Neural crest cell (in vitro differentiated cells): ENCODE results near the gene NAA15. TPM values are rescaled to one million over a fixed set of nuclear protein-coding genes. Genes with fewer than 3 reads are reported as not detected.

ENCODE experiments used
- DNase-seq: peaks from one replicate; pipeline ENCODE4 v3.0.0; 2021; ENCODE audit warnings: low read depth, mixed read lengths, low spot score
- H3K27ac Mint-ChIP-seq: one replicate; pipeline ENCODE4 v1.8.0; 2021; ENCODE audit warnings: mild to moderate bottlenecking, mixed read lengths; ENCODE audit not compliant: unreplicated experiment
- H3K27me3 Mint-ChIP-seq: 2 replicates; pipeline ENCODE4 v1.8.0; 2021; ENCODE audit warnings: low read depth, mild to moderate bottlenecking, mixed read lengths
- H3K36me3 Mint-ChIP-seq: 2 replicates; pipeline ENCODE4 v1.8.0; 2021; ENCODE audit warnings: low read depth, mild to moderate bottlenecking, mixed read lengths
- H3K4me1 Mint-ChIP-seq: 2 replicates; pipeline ENCODE4 v1.8.0; 2021; ENCODE audit warnings: mixed read lengths
- H3K4me3 Mint-ChIP-seq: one replicate; pipeline ENCODE4 v1.8.0; 2021; ENCODE audit warnings: mild to moderate bottlenecking, mixed read lengths
- H3K9me3 Mint-ChIP-seq: 2 replicates; pipeline ENCODE4 v1.8.0; 2021; ENCODE audit warnings: mixed read lengths
- CTCF ChIP-seq: fragments of 200-600 bp; sonication (generic); conservative IDR thresholded peaks from 2 replicates; pipeline ENCODE4 v1.5.0; 2021; ENCODE audit warnings: antibody characterized with exemption, mild to moderate bottlenecking
- total RNA-seq: library from RNA; stranded (reverse); gene quantifications from 2 replicates; pipeline ENCODE4 v1.2.1, GENCODE V29; 2021

The NAA15 gene
- total RNA-seq, 1 donor from 2014 or later, result 81.9 TPM

- H3K27me3 Mint-ChIP-seq, result no peaks in the 10 kb centered on the region
- DNase-seq, result no peak
- no peak for TF ChIP-seq CTCF
- no peak overlapping the region for H3K4me3 Mint-ChIP-seq
- H3K9me3 Mint-ChIP-seq, result no peaks in the 10 kb centered on the region
- no peak overlapping the region for H3K27ac Mint-ChIP-seq
- H3K4me1 Mint-ChIP-seq, result peaks cover 6% of the 10 kb centered on the region
- H3K36me3 Mint-ChIP-seq, result peaks cover 10% of the 10 kb centered on the region
Observed at GRCh38 chr4:139333046-139333445, 31.7 kb downstream of the NAA15 start.

- no peak for DNase-seq
- TF ChIP-seq CTCF, result no peak
- Mint-ChIP-seq H3K36me3 (peaks cover 11% of the 10 kb centered on the region), H3K4me1 (no peaks in the 10 kb centered on the region), H3K4me3 (no peak overlapping the region), H3K27ac (no peak overlapping the region), H3K27me3 (no peaks in the 10 kb centered on the region), H3K9me3 (no peaks in the 10 kb centered on the region)
Observed at GRCh38 chr4:139337612-139338011, 36.3 kb downstream of the NAA15 start.

GRCh38 chr4:139361301-139361700, 60.0 kb downstream of the NAA15 start:
- H3K27me3 Mint-ChIP-seq, result no peaks in the 10 kb centered on the region
- H3K4me1 Mint-ChIP-seq, result no peaks in the 10 kb centered on the region
- no peak for TF ChIP-seq CTCF
- peaks cover 14% of the 10 kb centered on the region for H3K36me3 Mint-ChIP-seq
- no peak overlapping the region for H3K4me3 Mint-ChIP-seq
- DNase-seq, result no peak
- no peak overlapping the region for H3K27ac Mint-ChIP-seq
- no peaks in the 10 kb centered on the region for H3K9me3 Mint-ChIP-seq

DNA sequence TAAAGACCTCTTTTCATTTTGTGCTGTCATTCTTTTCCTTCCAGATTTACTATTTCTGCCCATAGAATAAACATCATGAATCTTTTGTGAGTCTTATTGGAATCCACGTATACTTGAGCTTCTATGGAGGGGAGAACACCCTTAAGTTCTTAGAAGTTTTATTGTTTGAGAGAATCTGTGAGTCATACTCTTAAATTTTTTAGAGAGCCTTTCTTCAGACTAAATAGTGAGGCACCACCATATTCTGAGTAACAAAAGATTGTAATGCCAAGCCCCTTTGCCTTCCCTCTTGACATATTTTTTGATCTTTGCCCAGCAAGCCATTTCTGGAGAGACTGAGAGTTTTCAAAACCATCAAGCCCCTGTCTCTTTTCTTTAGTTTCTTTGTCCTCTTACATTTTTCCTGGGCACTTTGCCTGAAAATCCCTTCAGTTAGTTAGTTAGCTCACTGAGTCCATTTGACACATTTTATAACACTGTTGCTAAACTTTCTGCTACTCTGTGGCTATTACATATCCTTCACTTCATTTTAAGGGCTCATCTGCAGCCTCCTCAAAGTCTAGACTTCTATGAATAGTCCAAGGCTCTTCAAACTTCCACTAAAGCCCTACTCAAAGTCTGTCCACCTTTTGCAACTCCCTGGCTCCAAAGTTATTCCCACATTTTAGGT, 66.3 kb downstream of the NAA15 start:
- no peak for TF ChIP-seq CTCF
- no peak overlapping the region for H3K4me3 Mint-ChIP-seq
- DNase-seq, result no peak
- H3K27ac Mint-ChIP-seq, result no peak overlapping the region
- peaks cover 32% of the 10 kb centered on the region for H3K36me3 Mint-ChIP-seq
- peaks cover 10% of the 10 kb centered on the region for H3K4me1 Mint-ChIP-seq
- no peaks in the 10 kb centered on the region for H3K27me3 Mint-ChIP-seq
- H3K9me3 Mint-ChIP-seq, result no peaks in the 10 kb centered on the region

DNA sequence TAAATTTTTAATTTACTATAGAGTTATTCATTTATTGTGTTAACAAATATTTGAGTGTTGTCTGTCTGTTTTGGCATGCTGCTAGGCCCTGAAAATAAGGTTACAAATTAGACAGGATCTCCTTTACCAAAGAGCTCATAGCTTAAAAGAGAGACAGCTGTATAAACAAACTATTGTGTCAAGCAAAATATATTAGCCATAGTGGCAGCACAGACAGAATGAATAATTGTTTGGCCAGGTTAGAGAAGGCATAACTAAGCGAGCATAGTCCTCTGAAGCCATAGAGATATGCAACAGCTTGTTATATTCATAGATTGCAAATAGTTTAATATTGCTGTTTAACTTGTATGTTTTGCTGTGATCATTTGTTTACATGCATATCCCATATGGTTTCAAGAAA, 67.7 kb downstream of the NAA15 start:
- Mint-ChIP-seq H3K4me3 (no peak overlapping the region), H3K36me3 (peaks cover 37% of the 10 kb centered on the region), H3K4me1 (peaks cover 10% of the 10 kb centered on the region), H3K27ac (no peak overlapping the region), H3K9me3 (no peaks in the 10 kb centered on the region), H3K27me3 (no peaks in the 10 kb centered on the region)
- no peak for TF ChIP-seq CTCF
- DNase-seq, result no peak
